Measurements from ENCODE around the gene ZNF584. TPM values are rescaled to one million over a fixed set of nuclear protein-coding genes. Genes with fewer than 3 reads are reported as not detected.

ZNF584 gene
- total and polyA plus RNA-seq, 10 of the 15 experiments (the other 5 are each of a cell fraction or from before 2014, with no cell fraction given) = 2.0 to 10.7 (median 6.3) TPM

DNA sequence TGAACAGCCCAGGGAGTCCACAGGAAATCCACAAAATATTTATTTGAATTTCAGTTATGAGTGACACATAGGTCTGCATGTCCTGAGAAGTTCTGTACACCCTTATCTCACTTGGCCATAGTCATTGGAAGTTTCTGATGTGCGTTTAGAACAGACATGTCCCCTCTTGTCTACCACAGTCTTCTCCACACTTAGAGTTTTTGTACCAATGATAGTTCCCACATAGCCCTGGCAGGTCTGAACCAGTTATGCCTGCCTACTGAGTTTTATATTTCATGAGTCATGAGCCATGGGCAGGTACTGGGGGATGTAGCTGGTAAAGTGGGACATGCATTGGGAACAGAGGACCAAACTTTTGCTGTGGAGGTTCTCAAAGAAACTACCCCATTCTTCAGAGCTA, 20.2 kb downstream of the ZNF584 start (continued):
- TF ChIP-seq ATF3 (IDR thresholded peaks at IDR 0.05; ENCODE audit: borderline replicate concordance, extremely low read depth, low read depth, low read length) (no peak), NRF1 (conservative IDR thresholded peaks at IDR 0.05; ENCODE audit: low read depth, low read length) (no peak), TARDBP (IDR thresholded peaks at IDR 0.05; ENCODE audit: borderline replicate concordance) (no peak)

- POLR2A ChIA-PET = no interaction called here
- DNase-seq (ENCODE audit: low read depth, low spot score) = no peak
- Histone ChIP-seq H3K4me3 (no peak overlapping the region), H4K20me1 (ENCODE audit: control insufficient read depth, insufficient read depth) (no peaks in the 10 kb centered on the region), H3K79me2 (ENCODE audit: control insufficient read depth, insufficient read depth, low read length) (no peaks in the 10 kb centered on the region), H3K36me3 (ENCODE audit: control insufficient read depth in 2 of 2, insufficient read depth in 2 of 2, low read length in 1 of 2) (peaks cover 0 to 11% of the 10 kb centered on the region in 2 experiments; a peak in 2 of 4 replicates), H3K27me3 (replicated peaks in 1 of 2; ENCODE audit: control insufficient read depth in 2 of 2, insufficient read depth in 2 of 2, low read length in 1 of 2) (no peaks in the 10 kb centered on the region), H3K9me3 (replicated peaks; ENCODE audit: control insufficient read depth, insufficient read depth, low read length) (peaks cover 39% of the 10 kb centered on the region), H3K4me2 (ENCODE audit: control insufficient read depth, insufficient read depth) (no peak overlapping the region), H2AFZ (ENCODE audit: control insufficient read depth, low read depth, low read length) (no peak overlapping the region), H3K4me1 (ENCODE audit: control insufficient read depth, insufficient read depth, low read length) (no peaks in the 10 kb centered on the region), H3K27ac (ENCODE audit: control insufficient read depth, insufficient read depth) (no peak overlapping the region), H3K9ac (ENCODE audit: control insufficient read depth, insufficient read depth, low read length) (no peak overlapping the region)
- no peak for ATAC-seq
- SMC1A ChIA-PET (ENCODE audit: uncharacterized antibody, unreplicated experiment) = interaction anchor here (0.9 to 1.2 kb wide), 2 partner anchors 22 to 113 kb away, joined by 3 read pairs; partner anchors contain the start of gene ZNF324B
- no peak for FAIRE-seq
- in situ Hi-C loops (cut with MboI) = no loop called here
- CTCF ChIA-PET = no interaction called here
- RAD21 ChIA-PET (ENCODE audit: unreplicated experiment) = no interaction called here
- BruUV-seq (replicated peaks) = no TSS peak
- intact Hi-C loops (cut with micrococcal nuclease; ENCODE audit: unreplicated experiment) = no loop called here
- TF ChIP-seq MXI1 (IDR thresholded peaks at IDR 0.05; ENCODE audit: low read depth, low read length) (no peak), IRF3 (IDR thresholded peaks at IDR 0.05) (no peak), HDGF (IDR thresholded peaks at IDR 0.05) (no peak), ZBED1 (IDR thresholded peaks at IDR 0.05; ENCODE audit: borderline replicate concordance) (no peak), CHD2 (IDR thresholded peaks at IDR 0.05; ENCODE audit: borderline replicate concordance, low read depth, low read length) (no peak), JUND (IDR thresholded peaks at IDR 0.05; ENCODE audit: low read depth, low read length) (no peak), NR2F1 (conservative IDR thresholded peaks at IDR 0.05) (no peak), SIX5 (IDR thresholded peaks at IDR 0.05; ENCODE audit: low read depth, low read length, severe bottlenecking) (no peak), IKZF2 (IDR thresholded peaks at IDR 0.05) (no peak), FOXK2 (IDR thresholded peaks at IDR 0.05) (no peak)
- TF ChIP-seq, protein P1, sequence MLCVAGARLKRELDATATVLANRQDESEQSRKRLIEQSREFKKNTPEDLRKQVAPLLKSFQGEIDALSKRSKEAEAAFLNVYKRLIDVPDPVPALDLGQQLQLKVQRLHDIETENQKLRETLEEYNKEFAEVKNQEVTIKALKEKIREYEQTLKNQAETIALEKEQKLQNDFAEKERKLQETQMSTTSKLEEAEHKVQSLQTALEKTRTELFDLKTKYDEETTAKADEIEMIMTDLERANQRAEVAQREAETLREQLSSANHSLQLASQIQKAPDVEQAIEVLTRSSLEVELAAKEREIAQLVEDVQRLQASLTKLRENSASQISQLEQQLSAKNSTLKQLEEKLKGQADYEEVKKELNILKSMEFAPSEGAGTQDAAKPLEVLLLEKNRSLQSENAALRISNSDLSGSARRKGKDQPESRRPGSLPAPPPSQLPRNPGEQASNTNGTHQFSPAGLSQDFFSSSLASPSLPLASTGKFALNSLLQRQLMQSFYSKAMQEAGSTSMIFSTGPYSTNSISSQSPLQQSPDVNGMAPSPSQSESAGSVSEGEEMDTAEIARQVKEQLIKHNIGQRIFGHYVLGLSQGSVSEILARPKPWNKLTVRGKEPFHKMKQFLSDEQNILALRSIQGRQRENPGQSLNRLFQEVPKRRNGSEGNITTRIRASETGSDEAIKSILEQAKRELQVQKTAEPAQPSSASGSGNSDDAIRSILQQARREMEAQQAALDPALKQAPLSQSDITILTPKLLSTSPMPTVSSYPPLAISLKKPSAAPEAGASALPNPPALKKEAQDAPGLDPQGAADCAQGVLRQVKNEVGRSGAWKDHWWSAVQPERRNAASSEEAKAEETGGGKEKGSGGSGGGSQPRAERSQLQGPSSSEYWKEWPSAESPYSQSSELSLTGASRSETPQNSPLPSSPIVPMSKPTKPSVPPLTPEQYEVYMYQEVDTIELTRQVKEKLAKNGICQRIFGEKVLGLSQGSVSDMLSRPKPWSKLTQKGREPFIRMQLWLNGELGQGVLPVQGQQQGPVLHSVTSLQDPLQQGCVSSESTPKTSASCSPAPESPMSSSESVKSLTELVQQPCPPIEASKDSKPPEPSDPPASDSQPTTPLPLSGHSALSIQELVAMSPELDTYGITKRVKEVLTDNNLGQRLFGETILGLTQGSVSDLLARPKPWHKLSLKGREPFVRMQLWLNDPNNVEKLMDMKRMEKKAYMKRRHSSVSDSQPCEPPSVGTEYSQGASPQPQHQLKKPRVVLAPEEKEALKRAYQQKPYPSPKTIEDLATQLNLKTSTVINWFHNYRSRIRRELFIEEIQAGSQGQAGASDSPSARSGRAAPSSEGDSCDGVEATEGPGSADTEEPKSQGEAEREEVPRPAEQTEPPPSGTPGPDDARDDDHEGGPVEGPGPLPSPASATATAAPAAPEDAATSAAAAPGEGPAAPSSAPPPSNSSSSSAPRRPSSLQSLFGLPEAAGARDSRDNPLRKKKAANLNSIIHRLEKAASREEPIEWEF (IDR thresholded peaks at IDR 0.05; ENCODE audit: insufficient replicate concordance, low read depth, low read length) = no peak
These were observed 21.3 kb downstream of the ZNF584 start for GRCh38 chr19:58429745-58430144.
